ENCODE measurements around the gene CTNND2.

The CTNND2 gene

DNA sequence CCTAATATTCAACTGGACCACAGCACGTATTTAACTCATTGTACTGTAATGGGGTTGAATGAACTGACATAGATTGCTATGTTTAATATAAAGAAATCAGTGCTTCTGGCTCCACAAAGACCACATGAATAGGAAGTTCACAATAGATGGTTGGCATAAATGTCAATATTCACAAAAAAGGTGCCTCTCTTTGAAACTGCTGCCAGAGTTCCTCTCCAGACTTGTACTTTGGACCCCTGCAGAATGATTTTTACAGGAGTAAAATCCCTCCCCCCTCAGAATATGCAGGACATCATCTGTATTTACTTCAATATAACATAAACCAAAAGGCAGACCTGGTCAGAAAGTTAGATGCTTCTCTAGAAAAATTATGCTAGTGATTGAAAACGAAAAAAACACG is 634.7 kb downstream of the CTNND2 start:
- Histone ChIP-seq H3K4me1 (no peaks in the 10 kb centered on the region), H3K27me3 (0 out of 2 replicates have a peak, but pooled peaks cover 3% of the 10 kb centered on the region), H3K36me3 (no peaks in the 10 kb centered on the region), H3K4me3 (ENCODE audit: low read depth, low read length) (no peak overlapping the region), H3K9me3 (no peaks in the 10 kb centered on the region)
- TF ChIP-seq, protein P1, sequence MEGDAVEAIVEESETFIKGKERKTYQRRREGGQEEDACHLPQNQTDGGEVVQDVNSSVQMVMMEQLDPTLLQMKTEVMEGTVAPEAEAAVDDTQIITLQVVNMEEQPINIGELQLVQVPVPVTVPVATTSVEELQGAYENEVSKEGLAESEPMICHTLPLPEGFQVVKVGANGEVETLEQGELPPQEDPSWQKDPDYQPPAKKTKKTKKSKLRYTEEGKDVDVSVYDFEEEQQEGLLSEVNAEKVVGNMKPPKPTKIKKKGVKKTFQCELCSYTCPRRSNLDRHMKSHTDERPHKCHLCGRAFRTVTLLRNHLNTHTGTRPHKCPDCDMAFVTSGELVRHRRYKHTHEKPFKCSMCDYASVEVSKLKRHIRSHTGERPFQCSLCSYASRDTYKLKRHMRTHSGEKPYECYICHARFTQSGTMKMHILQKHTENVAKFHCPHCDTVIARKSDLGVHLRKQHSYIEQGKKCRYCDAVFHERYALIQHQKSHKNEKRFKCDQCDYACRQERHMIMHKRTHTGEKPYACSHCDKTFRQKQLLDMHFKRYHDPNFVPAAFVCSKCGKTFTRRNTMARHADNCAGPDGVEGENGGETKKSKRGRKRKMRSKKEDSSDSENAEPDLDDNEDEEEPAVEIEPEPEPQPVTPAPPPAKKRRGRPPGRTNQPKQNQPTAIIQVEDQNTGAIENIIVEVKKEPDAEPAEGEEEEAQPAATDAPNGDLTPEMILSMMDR (IDR thresholded peaks at IDR 0.05; ENCODE audit: low read depth, low read length) = no peak
- DNase-seq = no peak

DNA sequence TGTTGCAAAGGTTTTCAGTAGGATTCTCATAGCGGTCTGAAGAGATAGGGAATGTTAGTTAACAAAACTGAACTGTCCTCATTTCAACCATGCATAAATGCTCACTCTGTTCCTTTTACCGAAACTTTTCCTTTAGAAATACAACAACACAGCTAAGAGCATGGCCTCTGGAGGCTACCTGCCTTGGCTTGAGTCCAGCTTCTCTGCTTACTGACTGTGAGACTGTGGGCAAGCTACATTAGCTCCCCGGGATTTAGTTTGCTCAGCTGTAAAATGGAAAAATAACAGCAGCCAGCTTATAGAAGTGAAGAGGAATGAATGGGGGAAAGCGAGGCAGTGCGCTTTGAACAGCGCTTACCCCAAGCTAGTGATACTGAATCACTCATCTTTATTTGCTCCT is 635.4 kb downstream of the CTNND2 start:
- no peaks in the 10 kb centered on the region for H3K4me1 ChIP-seq
- no peak overlapping the region for H3K4me3 ChIP-seq (ENCODE audit: low read depth, low read length)
- TF ChIP-seq, protein P1 (IDR thresholded peaks at IDR 0.05; ENCODE audit: low read depth, low read length) = no peak
- 0 out of 2 replicates have a peak, but pooled peaks cover 3% of the 10 kb centered on the region for H3K27me3 ChIP-seq
- H3K9me3 ChIP-seq = no peaks in the 10 kb centered on the region
- no peaks in the 10 kb centered on the region for H3K36me3 ChIP-seq
- no peak for DNase-seq

DNA sequence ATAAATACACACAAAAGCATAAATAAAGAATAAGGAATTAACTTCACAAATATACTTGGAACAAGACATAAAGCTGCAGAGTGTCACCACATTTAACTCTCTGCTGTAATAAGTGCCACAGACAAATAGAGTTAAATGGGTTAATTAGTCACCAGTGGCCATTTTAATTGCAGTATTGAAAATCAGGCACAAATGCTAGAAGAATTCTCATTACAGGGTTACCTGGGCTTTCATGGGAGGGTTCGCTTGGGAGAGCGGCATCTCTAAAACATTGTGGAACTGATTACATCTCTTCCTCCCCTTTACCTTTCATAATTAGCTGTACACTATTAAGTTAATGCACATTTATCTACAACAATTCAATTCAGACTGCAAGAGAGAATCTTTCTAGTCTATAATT is 637.9 kb downstream of the CTNND2 start:
- Histone ChIP-seq H3K36me3 (no peaks in the 10 kb centered on the region), H3K27me3 (0 out of 2 replicates have a peak, but pooled peaks cover 3% of the 10 kb centered on the region), H3K9me3 (no peaks in the 10 kb centered on the region), H3K4me1 (no peaks in the 10 kb centered on the region), H3K4me3 (ENCODE audit: low read depth, low read length) (no peak overlapping the region)
- TF ChIP-seq, protein P1 (IDR thresholded peaks at IDR 0.05; ENCODE audit: low read depth, low read length) = no peak
- no peak for DNase-seq

DNA sequence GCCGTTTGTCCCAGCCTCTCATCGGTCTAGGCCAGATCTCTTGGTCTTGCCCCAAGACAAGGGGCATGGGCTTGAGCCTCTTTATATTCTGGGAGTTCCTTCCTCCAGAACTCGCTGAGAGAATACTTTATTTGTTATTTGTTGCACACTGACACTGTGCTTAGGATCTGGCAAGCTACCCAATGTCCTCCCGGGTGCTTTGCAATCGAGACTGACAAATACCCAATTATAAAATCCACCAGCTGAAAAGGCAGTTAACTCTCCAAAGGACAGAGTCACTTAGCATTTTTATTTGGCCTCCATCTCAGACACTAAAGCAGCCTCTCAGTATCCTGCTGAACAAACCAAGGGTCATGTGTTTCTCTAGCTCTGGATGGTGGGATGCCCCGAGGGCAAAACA is 643.0 kb downstream of the CTNND2 start:
- no peaks in the 10 kb centered on the region for H3K9me3 ChIP-seq
- H3K27me3 ChIP-seq = no peaks in the 10 kb centered on the region
- no peaks in the 10 kb centered on the region for H3K36me3 ChIP-seq
- TF ChIP-seq, protein P1 (IDR thresholded peaks at IDR 0.05; ENCODE audit: low read depth, low read length) = no peak
- no peak overlapping the region for H3K4me3 ChIP-seq (ENCODE audit: low read depth, low read length)
- H3K4me1 ChIP-seq = no peaks in the 10 kb centered on the region
- no peak for DNase-seq

DNA sequence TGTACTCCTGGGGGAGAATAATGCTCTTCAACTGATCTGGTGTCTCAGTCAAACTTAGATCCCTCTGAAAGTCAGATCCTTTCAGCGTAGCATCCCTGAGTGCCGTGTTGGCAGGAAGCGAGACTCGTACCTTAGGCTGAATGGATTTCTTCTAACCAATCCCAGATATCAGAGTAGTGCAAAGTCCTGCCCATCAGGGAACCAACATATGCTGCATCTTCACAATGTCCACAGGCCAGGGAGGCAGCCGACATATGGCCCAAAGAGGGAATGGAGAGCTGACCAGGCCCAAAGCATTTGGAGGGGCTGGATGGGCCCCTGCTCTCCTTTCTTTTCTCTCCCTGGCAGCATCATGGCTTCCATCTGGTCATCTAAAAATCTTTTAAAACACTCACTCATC is 646.2 kb downstream of the CTNND2 start:
- Histone ChIP-seq H3K9me3 (no peaks in the 10 kb centered on the region), H3K27me3 (no peaks in the 10 kb centered on the region), H3K36me3 (no peaks in the 10 kb centered on the region), H3K4me1 (no peaks in the 10 kb centered on the region), H3K4me3 (ENCODE audit: low read depth, low read length) (no peak overlapping the region)
- no peak for DNase-seq
- TF ChIP-seq, protein P1 (IDR thresholded peaks at IDR 0.05; ENCODE audit: low read depth, low read length) = no peak

DNA sequence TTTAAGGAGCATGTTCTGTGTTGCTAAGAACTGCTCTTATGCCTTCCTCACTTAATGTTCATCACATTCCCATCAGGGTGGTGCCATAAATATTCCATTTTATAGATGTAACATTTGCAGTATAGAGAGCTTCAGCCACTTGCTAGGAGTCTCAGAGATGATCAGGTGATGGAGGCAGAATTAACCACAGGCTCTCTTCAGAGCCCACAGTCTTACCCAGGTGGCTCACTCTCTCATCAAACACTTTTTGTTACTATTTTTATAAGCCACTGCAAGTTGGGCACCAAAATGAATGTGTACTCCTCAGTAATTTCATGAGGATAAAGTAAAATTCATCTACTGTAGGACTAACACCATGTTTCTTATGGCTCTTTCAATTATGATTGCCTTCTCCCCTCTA is 651.7 kb downstream of the CTNND2 start:
- H3K4me3 ChIP-seq (ENCODE audit: low read depth, low read length) = no peak overlapping the region
- no peak for DNase-seq
- no peaks in the 10 kb centered on the region for H3K9me3 ChIP-seq
- no peaks in the 10 kb centered on the region for H3K4me1 ChIP-seq
- TF ChIP-seq, protein P1 (IDR thresholded peaks at IDR 0.05; ENCODE audit: low read depth, low read length) = no peak
- no peaks in the 10 kb centered on the region for H3K36me3 ChIP-seq
- no peaks in the 10 kb centered on the region for H3K27me3 ChIP-seq
